GM08714 (cell line): ENCODE measurements around the gene TMEM245.
"Not testable (repeated sequence)": the region's sequence is repeated elsewhere in the genome, so short reads cannot be mapped to it uniquely, and the experiment has no call there.

Experiments used
- H3K4me3 ChIP-seq: fragments of 200-500 bp; sonication (Bioruptor generic); 2 replicates; pipeline ENCODE4 v1.5.1; 2014; ENCODE audit warnings: mild to moderate bottlenecking, low read length, inconsistent platforms
- ZNF274 ChIP-seq: IDR thresholded peaks from 2 replicates; pipeline ENCODE4 v1.6.1; 2012; ENCODE audit warnings: mild to moderate bottlenecking, low read depth, low read length

The TMEM245 gene

DNA sequence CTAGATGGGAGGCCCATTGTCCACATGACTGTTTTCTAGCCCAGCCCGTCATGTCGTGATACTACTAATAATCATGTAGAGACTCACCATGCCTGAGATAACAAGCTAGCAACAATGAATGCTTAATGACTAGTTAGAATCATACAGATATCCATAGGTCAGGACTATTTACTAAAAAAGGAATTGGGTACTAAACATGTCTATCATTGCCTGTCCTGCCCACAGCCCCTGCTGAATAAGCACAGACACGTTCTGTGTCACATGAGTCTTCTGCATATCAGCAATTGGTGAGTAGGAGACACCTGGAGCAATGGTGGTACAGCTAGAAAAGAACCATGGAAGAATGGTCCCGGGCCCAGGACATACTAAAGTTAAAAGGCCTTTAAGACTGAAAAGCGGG is 29.3 kb upstream of the TMEM245 start:
- TF ChIP-seq ZNF274, result no peak
- no peak overlapping the region for H3K4me3 ChIP-seq

DNA sequence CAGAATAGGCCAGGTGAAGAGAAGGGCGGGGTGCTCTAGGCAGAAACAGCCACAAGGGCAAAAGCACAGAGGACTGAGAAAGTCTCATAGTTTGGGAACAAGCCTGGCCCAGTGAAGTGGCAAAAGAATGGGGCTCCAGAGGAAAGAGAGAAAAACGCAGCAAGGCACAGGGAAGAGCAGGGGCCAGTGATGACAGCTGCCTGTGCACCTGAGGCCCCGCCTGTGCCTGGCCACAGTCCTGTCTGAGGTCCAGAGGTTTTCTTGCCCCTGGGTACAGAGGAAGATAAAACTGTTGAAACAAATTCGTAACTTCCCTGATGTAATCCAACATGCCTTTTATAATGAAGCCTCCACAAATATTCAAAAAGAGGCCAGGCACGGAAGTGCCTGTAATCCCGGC is 25.3 kb upstream of the TMEM245 start:
- no peak overlapping the region for H3K4me3 ChIP-seq
- TF ChIP-seq ZNF274, result no peak

- TF ChIP-seq ZNF274, result no peak
- no peak overlapping the region for H3K4me3 ChIP-seq
These were observed 24.3 kb upstream of the TMEM245 start for GRCh38 chr9:109143881-109144562.

DNA sequence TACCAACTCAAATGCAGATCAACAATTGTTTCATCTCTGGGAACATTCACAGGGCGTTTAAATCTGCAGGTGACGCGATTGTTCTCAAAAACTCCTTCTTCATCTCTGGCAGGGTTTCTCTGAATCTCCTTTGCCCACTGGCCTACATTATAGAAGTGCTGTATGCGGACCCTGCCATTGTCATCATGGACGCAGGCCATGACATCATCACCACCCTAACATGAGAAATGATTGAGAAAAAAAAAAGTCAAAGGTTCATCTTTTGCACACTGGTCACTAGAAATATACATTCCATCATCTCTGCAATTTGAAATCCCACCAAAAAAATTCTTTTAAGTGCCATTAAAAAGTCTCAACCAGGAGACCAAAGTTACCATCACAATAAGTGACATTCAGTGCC is 21.6 kb upstream of the TMEM245 start:
- no peak for TF ChIP-seq ZNF274
- H3K4me3 ChIP-seq, result no peak overlapping the region

- H3K4me3 ChIP-seq, result no peak overlapping the region
- TF ChIP-seq ZNF274, result no peak
These were observed 20.1 kb upstream of the TMEM245 start for GRCh38 chr9:109139851-109140250.

GRCh38 chr9:109138421-109138820 is 18.7 kb upstream of the TMEM245 start:
- no peak for TF ChIP-seq ZNF274
- H3K4me3 ChIP-seq, result no peak overlapping the region

DNA sequence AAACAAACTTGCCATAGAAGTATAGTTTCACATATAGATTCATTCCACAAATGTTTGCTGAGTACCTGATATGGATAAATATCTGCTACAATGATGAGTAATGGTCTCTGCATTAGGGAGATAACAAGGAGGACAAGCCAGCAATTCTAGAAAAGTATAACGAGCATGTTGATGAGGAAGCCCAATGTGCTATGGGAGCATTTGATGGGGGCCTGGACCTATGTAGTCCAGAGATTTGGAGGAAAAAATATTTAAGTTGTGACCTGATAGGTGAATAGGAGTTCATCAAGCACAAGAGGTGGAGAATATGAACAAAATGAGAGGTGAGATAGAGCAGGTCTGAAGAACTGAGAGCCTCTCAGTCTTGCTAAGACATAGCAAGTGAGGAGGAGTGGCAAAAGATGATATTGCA is 14.4 kb upstream of the TMEM245 start:
- no peak overlapping the region for H3K4me3 ChIP-seq
- no peak for TF ChIP-seq ZNF274

DNA sequence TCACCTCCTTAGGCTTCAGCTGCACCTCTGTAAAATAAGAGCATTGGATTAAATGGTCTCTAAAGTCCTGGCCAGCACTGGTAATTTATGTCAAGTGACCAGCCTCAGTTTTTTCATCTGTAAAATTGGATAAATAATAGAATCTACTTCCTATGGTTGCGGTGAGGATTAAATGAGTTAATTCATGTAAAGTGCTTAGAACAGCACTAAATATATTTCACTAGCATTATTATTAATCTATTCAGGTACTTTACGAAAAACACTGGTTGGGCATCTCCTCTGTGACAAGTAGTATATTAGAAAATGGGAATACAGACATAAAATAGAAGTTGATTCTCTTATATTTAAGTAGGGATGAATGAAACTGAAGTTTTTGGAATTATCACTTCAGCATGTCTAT is 13.8 kb upstream of the TMEM245 start:
- H3K4me3 ChIP-seq, result no peak overlapping the region
- no peak for TF ChIP-seq ZNF274

DNA sequence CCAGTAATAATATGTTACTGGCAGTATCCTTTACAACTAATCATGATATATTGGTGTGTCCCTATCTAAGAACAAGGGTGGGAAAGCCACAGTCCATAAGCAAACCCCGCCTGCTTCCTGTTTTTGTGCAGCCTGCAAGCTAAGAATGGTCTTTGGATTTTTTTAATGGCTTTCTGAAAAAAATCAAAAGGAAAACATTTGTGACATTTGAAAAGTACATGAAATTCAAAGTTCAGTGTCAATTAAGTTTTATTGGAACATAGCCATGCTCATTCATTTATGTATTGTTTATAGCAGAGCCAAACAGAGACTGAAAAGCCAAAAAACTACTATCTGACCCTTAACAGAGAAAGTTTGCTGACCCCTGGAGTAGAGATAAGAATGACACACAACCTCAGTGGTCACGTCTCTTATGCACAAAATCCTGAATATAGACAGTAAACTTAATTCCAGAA is 12.8 kb upstream of the TMEM245 start:
- no peak overlapping the region for H3K4me3 ChIP-seq
- no peak for TF ChIP-seq ZNF274

GRCh38 chr9:109129470-109130197 is 9.9 kb upstream of the TMEM245 start:
- TF ChIP-seq ZNF274, result no peak
- H3K4me3 ChIP-seq, result no peak overlapping the region

- H3K4me3 ChIP-seq, result not testable (repeated sequence)
These were observed 6.9 kb upstream of the TMEM245 start for GRCh38 chr9:109126671-109127070.

DNA sequence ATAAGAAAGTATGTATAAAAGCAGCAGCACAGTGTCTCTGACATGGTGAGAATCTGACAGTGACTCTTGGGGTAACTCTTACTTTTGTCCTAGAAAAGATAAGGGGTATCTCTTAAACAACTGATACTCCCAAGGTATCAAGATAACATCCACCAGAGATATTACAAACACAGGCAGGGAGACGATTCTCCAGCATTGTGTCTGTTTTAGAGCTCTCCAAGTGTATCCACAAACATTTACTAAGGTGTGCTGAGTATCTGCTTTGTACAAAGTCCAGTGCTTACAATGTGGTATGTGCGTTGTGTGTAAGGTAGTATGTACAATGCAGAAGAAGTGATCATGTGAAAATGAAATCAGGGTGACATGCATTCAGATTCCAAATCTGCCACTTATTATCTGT is 4.4 kb upstream of the TMEM245 start:
- no peak overlapping the region for H3K4me3 ChIP-seq
- no peak for TF ChIP-seq ZNF274

DNA sequence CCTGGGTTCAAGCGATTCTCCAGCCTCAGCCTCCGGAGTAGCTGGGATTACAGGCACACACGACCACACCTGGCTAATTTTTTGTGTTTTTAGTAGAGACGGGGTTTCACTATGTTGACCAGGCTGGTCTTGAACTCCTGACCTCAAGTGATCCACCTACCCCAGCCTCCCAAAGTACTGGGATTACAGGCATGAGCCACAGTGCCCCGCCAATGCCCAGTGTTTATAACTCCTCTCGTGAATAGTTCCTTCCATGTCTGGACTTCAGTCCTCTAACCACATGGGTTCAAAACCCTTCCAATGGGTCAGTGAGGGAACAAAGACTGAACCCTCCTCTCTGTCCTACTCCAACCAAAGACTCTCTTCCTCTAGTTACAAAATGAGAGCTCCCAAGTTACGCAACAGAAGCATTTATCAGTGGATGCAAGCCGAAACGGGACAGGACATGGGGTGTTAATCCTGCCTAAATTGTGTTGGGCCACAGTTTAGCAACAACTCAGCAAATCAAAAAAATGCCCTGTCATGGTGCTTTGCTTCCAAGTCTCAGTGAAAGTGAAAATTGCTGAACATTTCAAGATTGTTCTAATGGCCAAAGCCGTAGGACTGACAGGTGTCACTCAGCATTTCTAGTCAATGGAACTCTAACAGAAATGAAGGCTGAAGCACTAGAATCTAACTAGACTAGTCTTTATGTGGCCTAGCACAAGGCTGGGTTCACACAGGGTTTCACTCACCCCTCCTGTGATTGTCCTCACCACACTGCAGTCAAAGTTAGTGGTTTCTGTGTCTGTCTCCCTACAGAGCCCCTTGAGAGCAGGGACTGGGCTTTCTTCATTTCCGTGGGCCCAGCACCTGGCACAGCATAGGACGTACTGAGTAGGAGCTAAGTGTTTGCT is 3.2 kb upstream of the TMEM245 start:
- no peak for TF ChIP-seq ZNF274
- no peak overlapping the region for H3K4me3 ChIP-seq

GRCh38 chr9:109121232-109121796 is 1.6 kb upstream of the TMEM245 start:
- TF ChIP-seq ZNF274, result no peak

DNA sequence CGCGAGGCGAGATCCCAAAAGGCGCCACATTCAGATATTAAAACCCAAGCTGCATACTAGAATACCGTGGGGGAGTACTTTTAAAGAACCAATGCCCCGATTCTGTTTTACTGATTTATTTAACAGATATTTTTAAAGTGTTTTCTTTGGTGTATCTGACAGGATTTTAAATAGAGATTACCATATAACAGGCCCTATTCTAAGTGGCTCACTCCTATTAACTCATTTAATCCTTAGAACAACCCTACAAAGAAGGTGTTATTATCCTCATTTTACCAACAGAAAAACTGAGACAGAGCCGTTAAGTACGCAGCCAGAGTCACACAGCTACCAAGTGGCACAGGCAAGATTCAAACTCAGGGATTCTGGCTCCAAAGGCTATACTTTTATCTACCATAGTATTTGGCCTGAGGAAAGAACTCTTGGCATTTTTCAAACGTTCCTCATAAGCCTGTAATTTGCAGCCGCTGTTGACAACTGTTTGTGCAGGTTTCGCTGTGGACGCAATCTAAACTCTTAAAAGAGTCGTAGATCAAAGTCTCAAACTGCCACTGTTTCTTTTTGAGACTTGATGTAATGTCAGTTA is 550 bp upstream of the TMEM245 start:
- TF ChIP-seq ZNF274, result no peak
- H3K4me3 ChIP-seq, result no peak overlapping the region; the same call in 1 of the 2 replicates

More at GRCh38 chr9:109121232-109121796, 1.6 kb upstream of the TMEM245 start:
- no peak overlapping the region for H3K4me3 ChIP-seq
